HG03442 (cell line): ENCODE data around the gene TXK.

Source experiments
- ATAC-seq: cut with Tn5 transposase; IDR thresholded peaks from one replicate; pipeline ENCODE4 v1.9.1; 2021; ENCODE audit warnings: mild to moderate bottlenecking, moderate library complexity; ENCODE audit not compliant: unreplicated experiment

The TXK gene

DNA sequence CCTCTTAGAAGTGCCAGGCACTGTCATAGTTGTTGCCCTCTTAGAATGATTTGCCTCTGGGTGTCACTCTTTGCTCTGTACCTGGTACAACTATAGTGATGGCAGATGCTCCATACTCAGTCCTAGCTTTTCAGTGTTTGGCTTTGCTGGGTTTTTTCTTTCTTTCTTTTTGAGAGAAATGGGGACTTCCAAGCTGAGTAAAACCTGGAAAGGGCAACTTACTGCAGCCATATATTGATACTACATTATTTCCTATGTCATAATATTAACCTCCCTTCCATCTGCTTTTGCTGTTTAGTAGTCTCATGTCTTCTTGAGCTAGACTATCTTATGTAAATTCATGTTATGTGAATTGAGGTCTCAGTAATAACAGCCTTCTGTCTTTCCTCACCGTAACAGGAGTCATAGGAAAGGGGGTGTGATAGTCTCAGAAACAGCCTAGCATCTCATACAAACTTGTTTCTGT lies 68.4 kb downstream of the TXK start:
- ATAC-seq: peak; percentile 74

DNA sequence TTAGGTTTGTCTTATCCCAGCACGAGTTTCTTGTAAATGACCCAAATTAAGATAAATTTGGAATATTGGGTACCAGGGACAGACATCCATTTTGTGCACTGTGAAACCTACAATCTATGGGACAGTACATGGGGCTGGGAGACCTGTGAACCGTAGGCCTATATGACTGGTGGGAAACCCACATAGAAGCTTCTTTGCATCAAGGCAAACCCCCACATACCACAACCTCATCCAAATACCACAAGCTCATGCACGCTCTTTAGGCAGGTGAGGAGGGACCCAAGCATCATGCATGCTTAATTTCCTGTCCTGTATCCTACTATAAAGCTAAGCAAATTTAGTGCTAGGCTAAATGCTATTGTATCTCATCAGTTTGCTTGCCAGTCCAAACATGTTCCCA lies 69.7 kb downstream of the TXK start:
- peak; percentile 53 for ATAC-seq

DNA sequence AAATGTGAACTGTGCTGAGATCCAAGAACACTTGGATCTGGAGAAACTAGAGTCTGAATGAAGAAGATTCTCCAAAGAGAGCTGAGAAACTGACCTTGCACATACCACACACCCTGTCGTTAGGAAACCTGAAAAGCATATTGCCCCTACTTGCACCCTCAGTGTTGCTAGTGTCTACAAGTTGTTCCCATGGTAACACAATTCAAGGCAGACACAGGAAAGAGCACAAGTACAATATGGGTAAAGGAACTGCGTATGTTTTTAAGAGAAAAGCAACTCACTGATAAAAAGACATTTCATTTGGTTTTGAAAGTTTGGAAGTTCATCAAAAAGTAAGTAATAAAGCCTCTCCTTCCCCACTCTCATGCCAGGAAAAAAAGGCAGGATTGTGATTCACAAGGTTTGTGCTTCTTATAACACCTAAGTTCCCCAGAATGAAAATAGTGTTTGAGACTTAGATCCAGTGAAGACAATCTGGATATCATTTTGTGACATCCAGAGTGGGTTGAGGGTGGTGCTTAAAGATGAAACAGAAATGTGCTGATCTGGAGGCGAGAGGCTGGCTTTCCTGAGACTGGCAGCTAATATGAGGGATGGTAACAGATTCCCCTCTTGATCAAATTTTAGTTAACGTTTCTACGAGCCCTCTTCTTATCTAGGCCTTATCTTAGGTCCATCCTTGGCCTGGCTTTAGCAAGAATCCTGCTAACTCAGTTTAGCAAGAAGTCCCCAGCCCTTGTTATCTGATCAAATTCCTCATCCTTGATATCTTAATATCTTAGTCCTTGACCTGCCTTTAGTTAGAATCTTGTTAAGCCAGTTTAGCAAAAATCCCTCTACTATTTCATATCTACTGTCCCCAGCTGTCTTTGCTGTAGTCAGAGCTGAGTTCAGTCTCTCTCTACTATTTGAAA lies 75.2 kb downstream of the TXK start:
- ATAC-seq: no peak

DNA sequence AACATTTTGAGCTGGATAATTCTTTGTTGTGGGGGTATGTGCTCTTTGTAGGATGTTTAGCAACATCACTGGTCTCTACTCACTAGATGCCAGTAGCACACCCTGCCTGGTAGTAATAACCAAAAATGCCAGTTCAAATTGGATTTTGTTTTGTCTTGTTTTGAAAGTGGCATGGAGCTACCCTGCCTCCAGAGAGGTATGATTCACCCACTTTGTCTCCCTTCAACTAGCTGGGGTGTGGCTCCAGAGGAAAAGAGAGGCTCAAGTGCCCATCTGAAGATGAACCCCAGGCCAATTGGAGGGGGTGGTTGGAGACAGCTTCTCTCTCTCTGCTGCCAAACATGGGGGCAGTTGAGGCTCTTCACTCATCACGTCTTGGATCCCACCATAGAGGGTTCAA lies 83.0 kb downstream of the TXK start:
- ATAC-seq: no peak

DNA sequence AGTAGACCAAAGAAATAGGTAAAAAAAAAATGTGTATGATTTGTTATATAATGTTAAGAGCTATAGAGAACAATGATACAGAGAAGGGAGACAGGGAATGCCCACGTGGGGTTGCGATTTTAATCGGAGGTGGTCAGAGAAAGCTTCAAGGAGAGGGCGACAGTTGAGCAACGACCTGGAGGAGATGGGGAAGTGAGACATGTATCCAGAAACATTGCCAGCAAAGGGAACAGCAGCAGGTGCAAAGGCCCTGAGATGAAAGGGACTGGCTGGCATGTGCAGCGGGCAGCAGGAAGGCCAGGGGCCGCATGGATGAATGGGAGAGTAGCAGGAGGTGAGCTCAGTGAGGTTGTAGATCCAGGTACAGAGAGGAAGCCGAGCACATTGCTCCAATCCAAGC lies 84.6 kb downstream of the TXK start:
- no peak for ATAC-seq

DNA sequence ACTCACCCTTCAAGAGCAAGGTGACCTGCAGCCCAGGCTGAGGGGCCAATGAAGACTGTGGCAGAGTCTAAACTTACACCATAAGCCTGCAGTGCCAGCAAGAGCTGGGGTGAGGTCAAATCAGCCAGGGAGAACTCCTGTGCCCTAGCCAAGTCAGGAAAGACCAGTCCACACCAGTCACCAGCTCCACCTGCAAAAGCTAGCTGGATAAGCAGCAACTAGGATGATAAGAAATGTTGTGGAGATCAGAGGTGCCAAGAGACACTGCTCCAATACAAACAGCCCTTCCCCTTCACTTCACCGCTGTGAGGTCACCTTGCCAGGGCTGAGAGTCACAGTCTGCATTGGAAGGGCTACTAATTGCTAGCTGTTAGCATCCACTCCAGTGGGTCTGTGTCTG lies 86.2 kb downstream of the TXK start:
- no peak for ATAC-seq

DNA sequence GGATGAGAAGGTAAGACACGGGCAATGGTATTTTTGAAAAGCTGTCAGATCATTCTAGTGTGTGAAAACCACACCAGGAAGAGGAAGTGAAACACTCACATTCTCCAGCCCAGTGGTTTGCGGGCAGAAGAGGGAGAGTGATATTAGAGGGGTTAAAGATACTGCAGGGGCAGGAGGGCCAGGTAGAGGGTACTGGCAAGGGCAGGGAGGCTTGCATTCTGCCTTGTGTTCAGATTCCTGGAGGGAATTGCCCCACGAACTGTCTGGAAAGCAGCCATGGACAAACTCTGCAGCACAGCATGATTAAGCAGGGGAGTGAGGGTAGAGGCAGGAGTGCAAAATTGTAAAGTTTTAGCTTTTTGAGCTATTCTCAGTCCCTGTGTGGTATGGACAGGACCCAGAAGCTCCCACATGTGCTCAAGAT lies 86.6 kb downstream of the TXK start:
- peak; percentile 97 for ATAC-seq

DNA sequence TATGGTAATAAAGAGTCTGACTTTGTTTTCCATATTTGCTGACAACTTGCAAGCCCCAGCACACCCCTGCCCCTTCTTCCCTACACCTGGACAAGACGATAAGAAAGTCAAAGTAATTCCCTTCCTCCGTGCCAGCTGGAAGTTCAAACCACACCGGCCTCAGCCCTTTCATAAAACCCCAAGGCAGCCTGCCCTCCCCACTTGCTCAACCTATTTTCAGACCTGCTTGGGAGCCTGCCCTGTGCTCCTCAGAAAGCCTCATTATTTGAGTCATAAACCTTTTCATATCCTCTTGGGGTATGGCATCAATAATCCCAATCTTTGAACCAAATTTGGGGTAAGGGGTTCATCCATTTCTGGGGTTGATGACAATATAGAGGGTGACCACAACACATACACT lies 88.0 kb downstream of the TXK start:
- ATAC-seq: no peak

DNA sequence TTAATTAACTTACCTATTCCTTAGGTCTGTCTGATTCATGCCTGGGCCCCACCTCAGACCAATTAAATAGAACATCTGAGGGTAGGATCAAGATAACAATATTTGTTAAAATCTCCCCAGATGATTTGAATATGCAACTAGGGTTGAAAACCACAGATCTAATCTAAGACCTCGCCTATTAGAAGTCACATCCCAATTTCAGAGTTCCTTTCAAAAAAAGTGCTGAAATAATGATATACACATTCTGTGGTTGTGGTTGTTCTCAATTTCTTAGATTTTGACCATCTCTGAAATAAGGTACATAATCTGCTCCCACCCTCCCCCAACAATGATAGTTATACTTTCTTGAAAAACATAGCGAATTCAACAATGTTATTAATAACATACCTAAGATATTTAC lies 89.8 kb downstream of the TXK start:
- no peak for ATAC-seq

DNA sequence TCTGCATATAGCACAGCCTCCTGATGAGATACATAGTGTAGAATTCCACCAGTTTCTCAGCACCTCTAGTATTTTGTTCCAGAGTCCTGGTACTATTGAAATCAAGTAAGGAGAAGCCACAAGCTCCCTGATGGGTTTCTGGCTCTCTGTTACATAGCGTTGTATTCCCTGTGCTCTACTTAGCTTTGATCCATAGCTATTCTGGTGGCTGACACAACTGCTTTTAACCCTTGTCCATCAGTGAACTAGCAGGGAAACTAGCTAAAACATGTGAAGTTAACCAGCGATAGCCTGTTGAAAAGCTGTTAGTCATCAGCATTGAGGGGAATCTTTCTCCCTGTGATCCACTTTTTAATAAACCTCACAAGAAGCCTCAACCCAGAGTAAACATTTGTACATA lies 90.5 kb downstream of the TXK start:
- ATAC-seq: no peak

DNA sequence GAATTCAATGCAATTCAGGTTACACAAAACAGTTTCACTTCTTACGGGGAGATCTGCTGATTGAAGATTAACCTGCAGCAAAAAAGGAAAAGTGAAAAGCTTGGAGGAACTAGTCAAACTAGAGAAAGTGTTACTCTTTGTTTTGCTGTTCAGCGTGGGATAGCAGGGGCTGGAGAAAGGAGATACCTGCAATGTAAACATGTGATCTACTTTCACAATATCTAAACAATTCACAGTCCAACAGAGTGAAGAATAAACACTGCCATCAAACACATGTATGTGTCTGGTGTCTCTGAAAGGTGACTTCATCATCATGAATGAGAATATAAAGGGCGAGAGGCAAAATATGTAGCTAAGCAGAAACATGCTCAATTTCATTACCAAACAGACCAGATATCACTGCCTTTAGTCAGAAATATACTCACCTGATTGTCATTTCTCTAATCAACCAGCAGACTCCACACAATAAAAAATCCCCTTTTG lies 91.0 kb downstream of the TXK start:
- peak; percentile 19 for ATAC-seq

DNA sequence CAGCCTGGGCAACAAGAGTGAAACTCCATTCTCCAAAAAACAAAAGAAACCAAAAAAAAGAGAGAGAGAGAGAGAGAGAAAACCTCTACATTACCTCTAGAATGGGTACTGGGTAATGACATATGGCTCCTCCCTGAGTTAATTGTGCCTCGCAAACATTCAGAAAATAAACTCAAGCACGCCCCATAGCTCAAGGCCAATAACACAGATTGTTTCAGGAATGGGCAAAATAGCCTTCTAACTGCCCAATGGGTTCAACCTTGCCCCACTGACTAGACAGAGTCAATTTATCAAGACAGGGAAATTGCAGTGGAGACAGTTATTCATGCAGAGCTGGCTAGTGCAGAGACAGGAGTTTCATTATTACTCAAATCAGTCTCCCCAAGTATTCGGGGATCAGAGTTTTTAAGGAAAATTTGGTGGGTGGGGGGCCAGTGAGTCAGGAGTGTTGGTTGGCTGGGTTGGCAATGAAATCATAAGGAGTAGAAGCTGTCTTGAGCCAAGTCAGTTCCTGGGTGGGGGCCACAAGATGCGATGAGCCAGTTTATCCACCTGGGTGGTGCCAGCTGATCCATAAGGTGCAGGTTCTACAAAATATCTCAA lies 92.4 kb downstream of the TXK start:
- ATAC-seq: no peak

DNA sequence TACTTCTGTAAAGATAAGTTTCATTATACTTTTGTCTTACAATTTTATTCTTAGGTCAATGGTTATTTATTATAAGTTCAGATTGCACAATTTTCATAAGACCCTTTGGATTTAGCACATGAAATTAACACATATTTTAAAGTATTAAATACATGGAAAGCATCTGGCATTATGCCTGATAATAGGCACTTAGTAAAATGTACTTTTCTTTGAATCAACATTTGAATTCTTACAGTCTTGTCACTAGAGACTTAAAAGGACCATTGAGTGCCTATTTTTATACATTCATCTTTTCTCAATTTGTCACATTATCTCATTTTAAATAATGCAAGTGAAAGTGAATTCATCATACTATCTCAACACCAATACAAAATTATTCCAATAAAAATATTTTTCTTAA lies 94.5 kb downstream of the TXK start:
- ATAC-seq: no peak

DNA sequence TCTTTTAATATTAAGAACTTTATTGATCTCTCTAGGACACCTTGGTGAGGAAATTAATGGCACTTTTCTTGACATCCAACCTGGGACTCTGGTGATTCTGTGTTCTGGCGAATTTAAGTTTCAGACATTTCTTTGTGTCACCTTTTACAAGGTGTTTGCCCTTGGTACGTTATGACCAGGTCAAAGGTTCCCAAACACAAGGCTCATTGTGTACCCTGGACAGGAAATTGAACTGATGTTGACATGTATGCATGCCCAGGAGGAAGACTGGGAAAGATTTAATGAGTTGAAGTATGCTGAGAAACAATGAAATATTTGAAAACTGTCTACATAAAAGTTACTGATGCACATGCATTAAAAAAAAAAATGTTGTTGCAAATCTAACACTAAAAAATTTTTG lies 95.4 kb downstream of the TXK start:
- ATAC-seq: no peak

DNA sequence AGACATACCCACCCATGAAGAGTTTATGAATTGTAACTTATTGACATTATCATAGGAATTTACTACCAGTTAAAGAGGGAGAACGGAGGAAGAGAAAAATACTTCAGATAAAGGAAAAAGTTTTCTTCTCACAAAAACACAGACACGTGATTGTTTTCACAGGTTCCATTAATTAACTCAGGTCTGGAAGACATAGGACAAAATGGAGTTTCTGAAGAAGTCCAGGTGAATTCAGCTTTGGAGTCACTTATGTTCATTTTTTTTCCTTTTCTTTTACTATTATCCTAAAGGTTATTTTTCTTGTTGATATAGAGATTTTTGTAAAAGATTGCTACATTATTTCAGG lies 97.0 kb downstream of the TXK start:
- no peak for ATAC-seq

DNA sequence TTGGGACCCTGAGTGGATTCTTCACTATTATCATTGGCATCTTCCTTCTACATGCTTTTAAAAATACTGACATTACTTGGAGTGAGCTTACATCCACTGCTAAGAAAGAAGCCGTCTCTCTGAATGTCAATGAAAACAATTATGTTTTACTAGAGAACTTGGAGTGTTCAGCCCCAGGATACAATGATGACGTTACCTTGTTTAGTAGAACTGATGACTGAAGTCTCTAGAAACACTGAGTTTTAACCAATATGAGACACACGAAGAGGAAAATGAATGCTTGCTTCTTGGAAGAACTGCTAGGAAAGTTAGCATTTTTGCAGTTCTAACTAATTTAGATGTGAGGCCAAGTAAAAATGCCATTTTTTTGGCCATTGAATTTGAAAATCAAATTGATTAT lies 98.1 kb downstream of the TXK start:
- ATAC-seq: no peak

DNA sequence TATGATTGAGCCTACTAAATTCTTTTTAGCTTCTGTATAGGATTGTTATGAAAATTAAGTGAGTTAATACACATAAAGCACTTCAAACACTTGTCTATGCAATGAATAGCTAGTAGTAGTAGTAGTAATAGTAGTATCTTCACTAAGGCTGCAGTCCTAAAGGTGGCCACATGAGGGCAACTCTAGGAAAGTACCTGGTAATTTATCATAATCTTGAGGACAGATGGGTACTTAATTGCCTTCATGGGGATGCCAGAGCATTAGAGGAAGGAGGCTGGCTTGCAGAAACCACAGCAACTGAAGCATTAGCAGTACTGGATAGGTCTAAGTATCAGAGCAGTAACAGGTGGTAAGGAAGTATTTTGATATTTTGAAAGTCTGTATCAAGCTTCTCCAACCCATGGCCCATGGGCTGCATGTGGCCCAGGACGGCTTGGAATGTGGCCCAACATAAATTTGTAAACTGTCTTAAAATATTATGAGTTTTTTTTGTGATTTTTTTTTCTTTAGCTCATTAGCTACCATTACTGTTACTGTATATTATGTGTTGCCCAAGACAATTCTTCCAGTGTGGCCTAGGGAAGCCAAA lies 100.1 kb downstream of the TXK start:
- peak; percentile 28 for ATAC-seq

DNA sequence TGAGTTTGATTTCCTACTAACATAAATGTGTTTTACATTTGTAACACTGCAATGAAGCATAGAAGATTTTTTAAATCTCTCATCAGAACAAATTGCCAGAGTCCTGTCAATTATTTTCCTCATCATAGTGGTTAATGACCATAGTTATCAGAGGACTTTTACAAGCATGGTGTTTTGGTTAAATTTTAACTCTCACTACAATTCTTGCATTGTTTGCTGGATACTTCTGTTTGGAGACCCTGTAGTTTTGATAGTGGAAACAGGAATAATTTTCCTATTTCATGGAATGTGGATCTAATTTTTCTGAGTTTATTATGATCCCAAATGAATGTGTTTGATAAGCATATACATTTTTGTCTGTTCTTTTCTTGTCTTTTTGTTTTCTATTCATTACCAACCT lies 100.6 kb downstream of the TXK start:
- no peak for ATAC-seq

DNA sequence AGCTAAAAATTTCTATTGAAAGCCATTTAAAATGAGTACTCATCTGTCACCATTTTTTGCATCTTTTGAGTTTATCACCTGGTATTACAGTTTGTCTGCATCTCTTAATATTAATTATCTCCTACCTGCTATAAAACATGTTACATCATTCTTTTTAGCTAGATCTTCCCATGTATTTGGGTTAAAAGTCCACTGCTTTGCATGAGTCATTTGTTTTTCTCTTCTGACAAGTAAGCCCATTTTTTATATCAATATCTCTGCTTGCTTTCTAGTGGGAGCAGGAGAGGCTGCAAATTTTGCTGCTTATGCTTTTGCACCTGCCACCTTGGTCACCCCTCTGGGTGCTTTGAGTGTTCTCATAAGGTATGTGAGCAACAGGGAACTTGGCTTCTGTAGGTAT lies 101.3 kb downstream of the TXK start:
- no peak for ATAC-seq

DNA sequence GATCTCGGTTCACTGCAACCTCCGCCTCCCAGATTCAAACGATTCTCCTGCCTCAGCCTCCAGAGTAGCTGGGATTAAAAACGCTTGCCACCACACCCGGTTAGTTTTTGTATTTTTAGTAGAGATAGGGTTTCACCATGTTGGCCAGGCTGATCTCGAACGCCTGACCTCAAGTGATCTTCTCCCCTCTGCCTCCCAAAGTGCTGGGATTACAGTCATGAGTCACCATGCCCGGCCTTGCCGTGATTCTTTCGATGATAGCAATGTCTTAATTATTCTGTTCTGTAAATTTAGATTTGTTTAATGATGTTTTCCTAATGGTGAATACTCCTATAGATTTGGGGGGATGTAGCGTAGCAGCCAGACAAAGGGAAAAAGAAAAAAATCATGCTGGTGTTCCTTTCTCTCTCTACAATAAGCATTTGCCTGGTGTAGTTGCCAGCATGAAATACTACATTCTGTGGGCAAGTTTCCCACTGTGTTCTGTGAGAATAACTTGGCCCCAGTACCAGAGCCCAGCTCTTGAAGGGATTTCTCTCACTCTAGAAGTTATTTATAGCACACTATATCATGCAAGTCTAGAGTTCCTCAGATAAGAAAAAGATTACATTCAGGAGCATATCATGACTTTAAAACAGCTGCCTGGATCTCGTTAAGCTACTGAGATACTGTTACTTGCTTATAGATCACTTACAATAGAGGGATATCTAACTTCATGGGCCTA lies 102.1 kb downstream of the TXK start:
- ATAC-seq: no peak

DNA sequence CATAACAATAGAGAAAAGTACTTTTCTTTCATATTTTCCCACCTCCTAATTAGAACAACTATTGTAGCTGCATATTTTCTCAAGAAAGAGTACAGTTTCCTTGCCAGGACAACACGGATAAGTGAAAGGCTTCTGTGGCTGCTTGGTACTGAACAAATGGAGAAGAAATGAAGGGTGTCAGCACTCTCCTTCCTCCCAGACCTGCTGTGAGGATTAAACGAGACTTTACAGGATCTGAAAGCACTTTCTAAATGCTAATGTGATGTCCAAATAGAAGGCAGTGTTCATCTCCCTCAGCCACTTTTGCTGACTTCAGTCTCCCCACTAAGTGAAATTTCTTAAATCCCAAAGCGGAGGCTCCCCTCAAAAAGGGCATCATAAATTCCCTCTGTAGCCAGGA lies 103.6 kb downstream of the TXK start:
- ATAC-seq: no peak
